Urinary bladder (tissue), 4 donors: ENCODE measurements around the gene SP100. TPM values are rescaled to one million over a fixed set of nuclear protein-coding genes. Genes with fewer than 3 reads are reported as not detected.
"Not testable (repeated sequence)": the region's sequence is repeated elsewhere in the genome, so short reads cannot be mapped to it uniquely, and the experiment has no call there.

ENCODE experiments used
- DNase-seq: peaks from one replicate; pipeline ENCODE4 v3.0.0-alpha.2; 2015; ENCODE audit errors: extremely low spot score
- H3K27ac ChIP-seq: one replicate; pipeline ENCODE4 v1.5.1; 2013; ENCODE audit warnings: low read depth, mild to moderate bottlenecking, moderate library complexity
- H3K36me3 ChIP-seq: one replicate; pipeline ENCODE4 v1.6.1; 2013; ENCODE audit warnings: mild to moderate bottlenecking, moderate library complexity; ENCODE audit not compliant: insufficient read depth
- H3K4me1 ChIP-seq: one replicate; pipeline ENCODE4 v1.6.1; 2013; ENCODE audit warnings: mild to moderate bottlenecking, moderate library complexity; ENCODE audit not compliant: insufficient read depth
- H3K4me3 ChIP-seq: one replicate; pipeline ENCODE4 v1.5.1; 2013; ENCODE audit warnings: low read depth, low read length
- WGBS: extraction: QIAGEN DNeasy Blood & Tissue Kit; methylation state at CpG from one replicate; pipeline ENCODE4 v1.1.7; 2013; 5-methylcytosine and 5-hydroxymethylcytosine counted together
- polyA plus RNA-seq: library from polyadenylated mRNA; stranded (reverse); fragments of 200-250 nt; gene quantifications from one replicate; pipeline ENCODE4 v1.2.3, GENCODE V29; 2013
- total RNA-seq: library from RNA; depleted of rRNA; stranded (reverse); fragments of >200 nt; gene quantifications from one replicate; pipeline ENCODE4 v1.2.3, GENCODE V29; 2014
- donor health status: healthy with polysubstance abuse.
- donor health status: healthy.

SP100 gene
- total and polyA plus RNA-seq, 2 donors = 51.9 to 82.3 TPM

- 73% methylated on average over 1 of the region's 1 CpG for WGBS
- H3K27ac ChIP-seq = no peak overlapping the region
- no peaks in the 10 kb centered on the region for H3K4me1 ChIP-seq
- H3K36me3 ChIP-seq = peaks cover 3% of the 10 kb centered on the region
- no peak for DNase-seq
- no peak overlapping the region for H3K4me3 ChIP-seq
These were observed 15.2 kb downstream of the SP100 start for GRCh38 chr2:230430957-230431910.

GRCh38 chr2:230434677-230435324 lies 18.8 kb downstream of the SP100 start:
- H3K36me3 ChIP-seq = no peaks in the 10 kb centered on the region
- no peak for DNase-seq
- H3K4me3 ChIP-seq = no peak overlapping the region
- WGBS = 74% methylated on average over 4 of the region's 4 CpGs
- H3K4me1 ChIP-seq = no peaks in the 10 kb centered on the region
- H3K27ac ChIP-seq = no peak overlapping the region

GRCh38 chr2:230435431-230435830 lies 19.4 kb downstream of the SP100 start:
- no peak overlapping the region for H3K27ac ChIP-seq
- H3K36me3 ChIP-seq = no peaks in the 10 kb centered on the region
- 92% methylated on average over 2 of the region's 2 CpGs for WGBS
- no peaks in the 10 kb centered on the region for H3K4me1 ChIP-seq
- H3K4me3 ChIP-seq = no peak overlapping the region
- no peak for DNase-seq

GRCh38 chr2:230439121-230439520 lies 23.1 kb downstream of the SP100 start:
- H3K4me1 ChIP-seq, DNase-seq, H3K4me3 ChIP-seq, H3K36me3 ChIP-seq, H3K27ac ChIP-seq: not testable (repeated sequence)

GRCh38 chr2:230439590-230439989 lies 23.6 kb downstream of the SP100 start:
- WGBS = 43% methylated on average over 2 of the region's 2 CpGs
- Histone ChIP-seq H3K4me3 (no peak overlapping the region), H3K27ac (peak overlapping the region; percentile 23), H3K36me3 (no peaks in the 10 kb centered on the region), H3K4me1 (no peaks in the 10 kb centered on the region)
- DNase-seq = no peak

- Histone ChIP-seq H3K36me3 (no peaks in the 10 kb centered on the region), H3K4me1 (no peaks in the 10 kb centered on the region), H3K4me3 (no peak overlapping the region), H3K27ac (no peak overlapping the region)
- WGBS = 74% methylated on average over 4 of the region's 4 CpGs
- DNase-seq = no peak
These were observed 25.4 kb downstream of the SP100 start for GRCh38 chr2:230441227-230441897.

GRCh38 chr2:230443541-230443940 lies 27.5 kb downstream of the SP100 start:
- H3K36me3 ChIP-seq = no peaks in the 10 kb centered on the region

GRCh38 chr2:230444832-230445231 lies 28.8 kb downstream of the SP100 start:
- no peak overlapping the region for H3K4me3 ChIP-seq
- H3K27ac ChIP-seq = no peak overlapping the region
- no peaks in the 10 kb centered on the region for H3K4me1 ChIP-seq
- H3K36me3 ChIP-seq = peaks cover 4% of the 10 kb centered on the region
- 77% methylated on average over 2 of the region's 2 CpGs for WGBS
- DNase-seq = no peak

More at GRCh38 chr2:230443541-230443940, 27.5 kb downstream of the SP100 start:
- H3K27ac ChIP-seq = no peak overlapping the region
- no peaks in the 10 kb centered on the region for H3K4me1 ChIP-seq
- WGBS = 81% methylated on average over 2 of the region's 2 CpGs
- no peak for DNase-seq
- H3K4me3 ChIP-seq = no peak overlapping the region

- H3K27ac ChIP-seq = no peak overlapping the region
- WGBS = 83% methylated on average over 7 of the region's 7 CpGs
- no peak overlapping the region for H3K4me3 ChIP-seq
- peaks cover 7% of the 10 kb centered on the region for H3K36me3 ChIP-seq
- H3K4me1 ChIP-seq = no peaks in the 10 kb centered on the region
- no peak for DNase-seq
These were observed 31.0 kb downstream of the SP100 start for GRCh38 chr2:230447036-230447435.

GRCh38 chr2:230447455-230448451 lies 31.8 kb downstream of the SP100 start:
- Histone ChIP-seq H3K36me3 (peaks cover 7% of the 10 kb centered on the region), H3K4me3 (no peak overlapping the region), H3K27ac (no peak overlapping the region), H3K4me1 (no peaks in the 10 kb centered on the region)
- WGBS = 81% methylated on average over 8 of the region's 8 CpGs
- DNase-seq = no peak

- H3K27ac ChIP-seq = no peak overlapping the region
- no peaks in the 10 kb centered on the region for H3K4me1 ChIP-seq
- H3K4me3 ChIP-seq = no peak overlapping the region
- DNase-seq = no peak
- peaks cover 7% of the 10 kb centered on the region for H3K36me3 ChIP-seq
- WGBS = 91% methylated on average over 6 of the region's 6 CpGs
These were observed 34.0 kb downstream of the SP100 start for GRCh38 chr2:230449901-230450467.

- 88% methylated on average over 2 of the region's 2 CpGs for WGBS
- Histone ChIP-seq H3K27ac (no peak overlapping the region), H3K4me3 (no peak overlapping the region), H3K4me1 (no peaks in the 10 kb centered on the region), H3K36me3 (peaks cover 12% of the 10 kb centered on the region)
- DNase-seq = no peak
These were observed 37.0 kb downstream of the SP100 start for GRCh38 chr2:230453006-230453405.
